Fibroblast of gingiva (primary cell): Measurements from ENCODE around the gene CASP14.
A peak's percentile ranks its signal among the peaks of the same experiment; 100 is the strongest.
"Not testable (repeated sequence)": the region's sequence is repeated elsewhere in the genome, so short reads cannot be mapped to it uniquely, and the experiment has no call there.

ENCODE experiments used
- DNase-seq: peaks from one replicate; pipeline ENCODE4 v3.0.0-alpha.2; 2011; ENCODE audit warnings: low read depth

CASP14 gene

GRCh38 chr19:15072930-15073647 is 23.8 kb downstream of the CASP14 start:
- DNase-seq: no peak

- no peak for DNase-seq
Measured at GRCh38 chr19:15074371-15074770, 25.1 kb downstream of the CASP14 start.

GRCh38 chr19:15075806-15076205 is 26.5 kb downstream of the CASP14 start:
- no peak for DNase-seq

- not testable (repeated sequence) for DNase-seq
Measured at GRCh38 chr19:15080002-15080401, 30.7 kb downstream of the CASP14 start.

- DNase-seq: no peak
Measured at GRCh38 chr19:15081911-15082310, 32.6 kb downstream of the CASP14 start, which contains the start of gene OR1I1. TSS of gene OR1I1 (plus strand) at chr19:15082211. CDS start at chr19:15087066, 4,855 bp downstream.

- DNase-seq: no peak
Measured at GRCh38 chr19:15087182-15087581, 37.9 kb downstream of the CASP14 start.

GRCh38 chr19:15091918-15092753 is 42.9 kb downstream of the CASP14 start:
- DNase-seq: peak; percentile 54

GRCh38 chr19:15093001-15093400 is 43.7 kb downstream of the CASP14 start:
- DNase-seq: no peak

- no peak for DNase-seq
Measured at GRCh38 chr19:15096223-15096622, 46.9 kb downstream of the CASP14 start.

- not testable (repeated sequence) for DNase-seq
Measured at GRCh38 chr19:15097980-15098379, 48.7 kb downstream of the CASP14 start.

- DNase-seq: no peak
Measured at GRCh38 chr19:15098460-15098859, 49.2 kb downstream of the CASP14 start.

- DNase-seq: no peak
Measured at GRCh38 chr19:15099017-15099582, 49.8 kb downstream of the CASP14 start.

GRCh38 chr19:15101479-15102082 is 52.3 kb downstream of the CASP14 start:
- DNase-seq: peak; percentile 21

GRCh38 chr19:15104003-15104402 is 54.7 kb downstream of the CASP14 start:
- DNase-seq: no peak

- DNase-seq: no peak
Measured at GRCh38 chr19:15104411-15104810, 55.1 kb downstream of the CASP14 start.

GRCh38 chr19:15105044-15105443 is 55.8 kb downstream of the CASP14 start:
- no peak for DNase-seq

- peak; percentile 75 for DNase-seq
Measured at GRCh38 chr19:15107061-15108010, 58.1 kb downstream of the CASP14 start, which contains the start of gene SYDE1. TSS of gene SYDE1 (plus strand) at chr19:15107401. CDS start at chr19:15107434, 33 bp downstream.
